ENCODE measurements around the gene CD74. TPM values are rescaled to one million over a fixed set of nuclear protein-coding genes. Genes with fewer than 3 reads are reported as not detected.
A peak's percentile ranks its signal among the peaks of the same experiment; 100 is the strongest.

The CD74 gene
- total and polyA plus RNA-seq, 2 of the 13 experiments (the other 11 are each of a cell fraction or from before 2014, with no cell fraction given), result 34.1 to 84.4 TPM

DNA sequence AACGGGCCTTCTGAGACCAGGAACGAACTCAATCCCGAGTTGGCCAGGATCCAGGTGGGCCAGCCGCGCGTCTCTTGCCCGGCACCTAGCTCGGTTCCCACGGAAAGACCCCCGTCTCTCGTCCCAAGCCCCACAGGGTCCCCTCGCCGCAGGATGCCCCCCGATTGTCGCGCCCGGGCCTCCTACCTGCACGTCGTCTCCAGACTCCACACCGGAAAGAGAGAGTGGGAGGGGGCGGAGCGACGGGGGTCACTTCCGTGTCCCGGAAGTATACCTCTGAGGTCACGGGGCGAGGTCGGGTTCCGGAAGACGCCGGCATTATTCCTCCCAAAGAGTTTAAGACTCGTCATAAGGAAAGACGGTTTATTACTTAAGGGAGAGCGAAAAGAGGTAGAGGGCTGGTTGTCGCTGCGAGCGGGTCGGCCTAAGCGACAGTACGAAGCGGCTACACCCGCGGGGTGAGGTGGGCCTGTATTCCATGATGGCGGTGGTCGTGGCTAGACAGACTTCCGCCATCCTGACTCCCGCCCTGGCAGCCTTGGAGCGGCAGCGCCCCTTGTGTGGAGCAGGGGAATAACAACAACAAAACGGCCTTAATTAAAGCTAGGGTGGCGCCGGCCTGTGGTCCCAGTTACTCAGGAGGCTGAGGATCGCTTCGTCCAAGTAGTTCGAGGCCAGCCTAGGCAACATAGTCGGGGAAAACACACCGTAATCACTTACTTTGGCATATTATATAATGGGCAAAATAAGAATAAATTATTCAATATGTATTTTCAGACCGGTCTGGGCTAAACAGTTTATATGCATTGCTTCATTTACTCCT is 37.0 kb upstream of the CD74 start, which contains the start of gene RPS14 (continued):
- TF ChIP-seq HNF1A (IDR thresholded peaks at IDR 0.05; ENCODE audit: low read depth), result no peak; the same call in 1 of the 2 replicates
- peak; percentile 40; the same call in 1 of the 2 replicates for TF ChIP-seq HNF1A (CRISPR knock-in tag; IDR thresholded peaks at IDR 0.05; ENCODE audit: borderline replicate concordance)
- TF ChIP-seq MEF2D (CRISPR knock-in tag; IDR thresholded peaks at IDR 0.05), result peak; percentile 69
- TF ChIP-seq ZNF629 (CRISPR knock-in tag; conservative IDR thresholded peaks at IDR 0.05), result no peak
- TF ChIP-seq ZNF589 (CRISPR knock-in tag; conservative IDR thresholded peaks at IDR 0.05), result 0 out of 2 replicates have a peak, but pooled peaks have one; percentile 37
- peak; percentile 80; the same call in 1 of the 2 replicates for TF ChIP-seq ZKSCAN8 (CRISPR knock-in tag; IDR thresholded peaks at IDR 0.05; ENCODE audit: borderline replicate concordance)
- TF ChIP-seq ZNF44 (CRISPR knock-in tag; IDR thresholded peaks at IDR 0.05), result peak; percentile 95
- no peak for TF ChIP-seq ZNF557 (CRISPR knock-in tag; IDR thresholded peaks at IDR 0.05)
- no peak for TF ChIP-seq THYN1 (CRISPR knock-in tag; IDR thresholded peaks at IDR 0.05; ENCODE audit: borderline replicate concordance, low read depth)
- TF ChIP-seq ZNF891 (CRISPR knock-in tag; IDR thresholded peaks at IDR 0.05), result peak; percentile 90
- TF ChIP-seq HDAC6 (IDR thresholded peaks at IDR 0.05; ENCODE audit: low read depth, low read length), result no peak
- no peak for TF ChIP-seq TARDBP (CRISPR knock-in tag; IDR thresholded peaks at IDR 0.05)
- peak; percentile 96 for TF ChIP-seq ZNF558 (CRISPR knock-in tag; IDR thresholded peaks at IDR 0.05; ENCODE audit: borderline replicate concordance)
- no peak; the same call in 1 of the 2 replicates for TF ChIP-seq STAT6 (CRISPR knock-in tag; IDR thresholded peaks at IDR 0.05; ENCODE audit: borderline replicate concordance)
- TF ChIP-seq PPARG (CRISPR knock-in tag; conservative IDR thresholded peaks at IDR 0.05), result no peak; the same call in 1 of the 2 replicates
- TF ChIP-seq HDAC1 (CRISPR knock-in tag; IDR thresholded peaks at IDR 0.05), result peak; percentile 79; the same call in 1 of the 2 replicates
- TF ChIP-seq ZNF510 (CRISPR knock-in tag; IDR thresholded peaks at IDR 0.05; ENCODE audit: low read depth), result no peak; the same call in 1 of the 2 replicates
- no peak for TF ChIP-seq ZNF30 (CRISPR knock-in tag; IDR thresholded peaks at IDR 0.05)
- TF ChIP-seq, protein P1, sequence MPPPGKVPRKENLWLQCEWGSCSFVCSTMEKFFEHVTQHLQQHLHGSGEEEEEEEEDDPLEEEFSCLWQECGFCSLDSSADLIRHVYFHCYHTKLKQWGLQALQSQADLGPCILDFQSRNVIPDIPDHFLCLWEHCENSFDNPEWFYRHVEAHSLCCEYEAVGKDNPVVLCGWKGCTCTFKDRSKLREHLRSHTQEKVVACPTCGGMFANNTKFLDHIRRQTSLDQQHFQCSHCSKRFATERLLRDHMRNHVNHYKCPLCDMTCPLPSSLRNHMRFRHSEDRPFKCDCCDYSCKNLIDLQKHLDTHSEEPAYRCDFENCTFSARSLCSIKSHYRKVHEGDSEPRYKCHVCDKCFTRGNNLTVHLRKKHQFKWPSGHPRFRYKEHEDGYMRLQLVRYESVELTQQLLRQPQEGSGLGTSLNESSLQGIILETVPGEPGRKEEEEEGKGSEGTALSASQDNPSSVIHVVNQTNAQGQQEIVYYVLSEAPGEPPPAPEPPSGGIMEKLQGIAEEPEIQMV (CRISPR knock-in tag; IDR thresholded peaks at IDR 0.05; ENCODE audit: low read depth), result no peak
- 0 out of 2 replicates have a peak, but pooled peaks have one; percentile 24 for TF ChIP-seq ZNF660 (CRISPR knock-in tag; IDR thresholded peaks at IDR 0.05; ENCODE audit: borderline replicate concordance, low read depth)
- TF ChIP-seq SRSF9 (IDR thresholded peaks at IDR 0.05; ENCODE audit: borderline replicate concordance, insufficient read depth, low read depth, low read length, poor library complexity, severe bottlenecking), result no peak

All from HepG2 (cell line).